Neuronal stem cell (in vitro differentiated cells): ENCODE data around the gene NMRK1.
A peak's percentile ranks its signal among the peaks of the same experiment; 100 is the strongest.

Experiments used
- DNase-seq: peaks from one replicate; pipeline ENCODE4 v3.0.0-alpha.2; 2013; ENCODE audit warnings: low spot score
- H2AFZ ChIP-seq: one replicate; pipeline ENCODE4 v1.6.1; 2013; ENCODE audit warnings: mild to moderate bottlenecking, low read length, inconsistent platforms
- H2AK5ac ChIP-seq: 2 replicates; pipeline ENCODE4 v1.6.1; 2013; ENCODE audit warnings: low read depth, mild to moderate bottlenecking, inconsistent platforms, low read length, moderate library complexity, mixed read lengths
- H2BK120ac ChIP-seq: 2 replicates; pipeline ENCODE4 v1.6.1; 2013; ENCODE audit warnings: low read depth, mild to moderate bottlenecking, inconsistent platforms, low read length, moderate library complexity, mixed read lengths
- H2BK12ac ChIP-seq: one replicate; pipeline ENCODE4 v1.6.1; 2013; ENCODE audit warnings: low read length, inconsistent platforms
- H2BK15ac ChIP-seq: 2 replicates; pipeline ENCODE4 v1.6.1; 2013; ENCODE audit warnings: mild to moderate bottlenecking, low read length, inconsistent platforms, mixed read lengths
- H2BK5ac ChIP-seq: one replicate; pipeline ENCODE4 v1.6.1; 2013; ENCODE audit warnings: inconsistent platforms, mild to moderate bottlenecking, low read length, moderate library complexity
- H3K14ac ChIP-seq: one replicate; pipeline ENCODE4 v1.6.1; 2013; ENCODE audit warnings: low read length, inconsistent platforms
- H3K18ac ChIP-seq: 2 replicates; pipeline ENCODE4 v1.6.1; 2013; ENCODE audit warnings: low read length, inconsistent platforms
- H3K23ac ChIP-seq: 2 replicates; pipeline ENCODE4 v1.6.1; 2013; ENCODE audit warnings: low read depth, mild to moderate bottlenecking, mixed read lengths, low read length, inconsistent platforms; ENCODE audit not compliant: poor library complexity
- H3K27ac ChIP-seq: replicated peaks from 3 replicates; pipeline ENCODE4 v1.5.1; 2013; ENCODE audit warnings: low read length, inconsistent platforms
- H3K27me3 ChIP-seq, 3 experiments: 2 replicates each; pipeline ENCODE4 v1.6.1; 2013; ENCODE audit warnings: low read length in 3 of 3, mild to moderate bottlenecking in 2 of 3, inconsistent platforms in 1 of 3, low read depth in 1 of 3, mixed read lengths in 1 of 3, moderate library complexity in 1 of 3; ENCODE audit not compliant: control insufficient read depth in 3 of 3, insufficient read depth in 3 of 3
- H3K36me3 ChIP-seq, 2 donors: replicated peaks in 1 of 2; 2 replicates each; pipeline ENCODE4 v1.6.1; 2013; ENCODE audit warnings: low read length in 2 of 2; ENCODE audit not compliant: control insufficient read depth in 2 of 2, insufficient read depth in 2 of 2
- H3K4ac ChIP-seq: 2 replicates; pipeline ENCODE4 v1.6.1; 2013; ENCODE audit warnings: inconsistent platforms, mild to moderate bottlenecking, low read length, moderate library complexity
- H3K4me1 ChIP-seq, 2 donors: 1 replicate in 1 of 2; 2 replicates in 1 of 2; pipeline ENCODE4 v1.6.1; 2013; ENCODE audit warnings: low read length in 2 of 2, low read depth in 1 of 2; ENCODE audit not compliant: control insufficient read depth in 2 of 2, insufficient read depth in 1 of 2
- H3K4me2 ChIP-seq: one replicate; pipeline ENCODE4 v1.6.1; 2013; ENCODE audit warnings: mild to moderate bottlenecking, low read length, inconsistent platforms; ENCODE audit not compliant: insufficient read depth, poor library complexity, severe bottlenecking
- H3K4me3 ChIP-seq, 2 donors: 2 replicates each; pipeline ENCODE4 v1.5.1; 2013; ENCODE audit warnings: low read length in 2 of 2, mild to moderate bottlenecking in 2 of 2, inconsistent platforms in 1 of 2, moderate library complexity in 1 of 2
- H3K79me1 ChIP-seq: one replicate; pipeline ENCODE4 v1.6.1; 2013; ENCODE audit warnings: low read depth, mild to moderate bottlenecking, inconsistent platforms, low read length, moderate library complexity
- H3K9ac ChIP-seq: one replicate; pipeline ENCODE4 v1.6.1; 2013; ENCODE audit warnings: mild to moderate bottlenecking, low read depth, low read length, inconsistent platforms; ENCODE audit not compliant: poor library complexity
- H3K9me3 ChIP-seq, 2 donors: replicated peaks in 1 of 2; 2 replicates each; pipeline versions ENCODE3 to v1.6.1; 2013; ENCODE audit warnings: low read length in 2 of 2, mild to moderate bottlenecking in 2 of 2, inconsistent platforms in 1 of 2, low read depth in 1 of 2, mixed read lengths in 1 of 2, moderate library complexity in 1 of 2; ENCODE audit not compliant: control insufficient read depth in 2 of 2, insufficient read depth in 1 of 2
- H4K8ac ChIP-seq: one replicate; pipeline ENCODE4 v1.6.1; 2013; ENCODE audit warnings: low read depth, mild to moderate bottlenecking, inconsistent platforms, low read length, moderate library complexity
- H4K91ac ChIP-seq: one replicate; pipeline ENCODE4 v1.6.1; 2013; ENCODE audit warnings: low read length, low read depth, mild to moderate bottlenecking, inconsistent platforms; ENCODE audit not compliant: poor library complexity
- WGBS, 2 donors: extraction: QIAGEN DNeasy Blood & Tissue Kit; methylation state at CpG; one replicate each; pipeline ENCODE4 v1.1.7; 2013; ENCODE audit warnings: missing lambda C conversion rate in 2 of 2, mixed read lengths in 1 of 2; ENCODE audit not compliant: insufficient read length in 2 of 2, insufficient replicate concordance in 1 of 2; ENCODE audit errors: extremely low coverage in 2 of 2; 5-methylcytosine and 5-hydroxymethylcytosine counted together

Gene NMRK1

DNA sequence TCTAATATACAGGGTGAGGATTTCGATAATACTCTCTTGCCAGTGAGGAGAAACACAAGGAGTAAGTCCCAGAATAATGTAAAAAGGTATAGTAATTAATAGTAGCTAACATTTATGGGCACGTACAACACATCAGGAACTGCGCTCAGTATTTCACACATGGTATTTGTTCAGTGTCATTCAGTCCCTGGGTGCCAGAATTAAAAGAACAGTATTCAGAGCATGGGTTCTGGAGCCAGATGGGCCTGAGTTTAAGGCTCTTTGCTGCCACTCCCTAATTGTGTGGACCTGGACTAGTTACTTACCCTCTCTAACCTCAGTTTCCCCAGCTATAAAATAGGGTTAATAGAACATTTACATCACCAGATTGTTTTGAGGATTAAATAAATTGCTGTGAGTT, 16.7 kb upstream of the NMRK1 start:
- no peak for DNase-seq
- no CpG with 5 or more reads among the region's 3 CpGs for WGBS, 2 donors
- Histone ChIP-seq H3K18ac (no peak overlapping the region), H3K4me1 (peaks cover 0 to 3% of the 10 kb centered on the region in 2 donors), H2BK5ac (no peak overlapping the region), H3K27me3 (no peaks in the 10 kb centered on the region), H3K79me1 (no peaks in the 10 kb centered on the region), H4K91ac (no peak overlapping the region), H2BK12ac (no peak overlapping the region), H4K8ac (no peak overlapping the region), H3K27ac (no peak overlapping the region), H3K36me3 (no peaks in the 10 kb centered on the region), H3K23ac (no peak overlapping the region), H3K4me2 (no peak overlapping the region), H3K4me3 (no peak overlapping the region), H3K9ac (no peak overlapping the region), H2AFZ (no peak overlapping the region), H2BK15ac (no peak overlapping the region), H2AK5ac (no peak overlapping the region), H2BK120ac (no peak overlapping the region), H3K14ac (no peak overlapping the region), H3K4ac (no peak overlapping the region), H3K9me3 (no peaks in the 10 kb centered on the region)

DNA sequence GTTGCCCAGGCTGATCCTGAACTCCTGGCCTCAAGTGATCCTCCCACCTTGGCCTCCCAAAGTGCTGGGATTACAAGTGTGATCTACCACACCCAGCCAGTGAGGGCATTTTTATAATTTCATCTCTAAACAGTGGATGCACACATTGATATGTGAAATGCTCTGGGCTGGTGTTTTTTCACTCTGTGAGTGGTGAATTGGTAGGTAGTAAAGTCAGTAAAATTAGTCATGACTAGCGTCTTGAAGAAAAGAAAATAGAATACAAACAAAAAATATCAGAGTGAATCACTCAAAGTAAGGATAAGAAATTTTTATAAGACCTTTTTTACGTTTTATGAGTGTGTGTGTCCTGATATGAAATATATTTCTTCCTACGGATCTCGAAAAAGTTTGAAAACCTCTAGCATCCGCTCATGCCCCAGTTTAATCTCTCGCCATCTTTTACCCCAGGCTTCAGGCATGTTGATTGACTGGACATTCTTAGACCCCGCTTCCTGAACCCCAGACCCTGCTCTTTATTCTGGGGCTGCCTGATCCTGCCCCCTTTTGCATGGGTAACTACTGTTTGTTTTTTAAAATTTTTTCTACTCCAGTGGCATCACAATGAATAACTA, 14.3 kb upstream of the NMRK1 start:
- H3K9me3 ChIP-seq: no peaks in the 10 kb centered on the region
- H3K23ac ChIP-seq: no peak overlapping the region
- H3K36me3 ChIP-seq: no peaks in the 10 kb centered on the region
- no peak overlapping the region for H2BK120ac ChIP-seq
- no peaks in the 10 kb centered on the region for H3K79me1 ChIP-seq
- no peak overlapping the region for H3K4me3 ChIP-seq
- no peaks in the 10 kb centered on the region for H3K27me3 ChIP-seq
- no peak overlapping the region for H2BK15ac ChIP-seq
- no peak overlapping the region for H3K18ac ChIP-seq
- H4K8ac ChIP-seq: no peak overlapping the region
- H4K91ac ChIP-seq: no peak overlapping the region
- H2AK5ac ChIP-seq: no peak overlapping the region
- H3K14ac ChIP-seq: no peak overlapping the region
- DNase-seq: no peak
- no peak overlapping the region for H3K4ac ChIP-seq
- no CpG with 5 or more reads among the region's 7 CpGs for WGBS, 2 donors
- no peak overlapping the region for H3K27ac ChIP-seq
- no peak overlapping the region for H2BK12ac ChIP-seq
- no peak overlapping the region for H2BK5ac ChIP-seq
- no peak overlapping the region for H3K9ac ChIP-seq
- no peak overlapping the region for H3K4me2 ChIP-seq
- no peak overlapping the region for H2AFZ ChIP-seq
- H3K4me1 ChIP-seq: peaks cover 0 to 3% of the 10 kb centered on the region in 2 donors

DNA sequence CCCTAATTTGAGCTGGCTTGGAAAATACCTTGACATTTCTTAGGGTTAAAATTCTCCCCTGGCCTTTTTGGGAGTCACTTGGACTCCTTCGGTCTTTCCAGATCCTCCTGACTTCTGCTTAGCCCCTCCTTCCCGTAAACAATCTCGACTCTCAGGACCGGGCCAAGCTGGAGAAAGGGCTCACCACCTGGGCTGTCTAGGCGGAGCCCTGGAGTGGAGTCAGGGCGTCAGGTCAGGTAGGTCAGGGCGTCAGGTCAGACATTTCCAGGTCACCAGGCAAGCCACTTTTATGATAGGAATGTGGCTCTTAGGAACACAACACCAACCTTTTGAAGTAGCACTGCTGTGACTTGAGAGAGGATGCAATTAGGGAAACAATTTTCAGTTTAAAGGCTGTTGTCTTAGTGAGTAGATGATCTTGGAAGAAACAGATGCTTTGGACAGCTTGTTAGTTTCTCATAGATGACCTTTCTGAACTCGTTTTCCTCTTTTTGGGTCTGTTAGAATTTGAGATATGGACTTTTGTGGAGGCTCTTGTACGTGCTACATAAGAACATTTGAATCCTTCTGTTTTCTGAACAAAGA, 13.1 kb upstream of the NMRK1 start:
- no peak overlapping the region for H3K18ac ChIP-seq
- peak overlapping the region; percentile 54 for H3K27ac ChIP-seq
- no peak overlapping the region for H4K8ac ChIP-seq
- H3K36me3 ChIP-seq: no peaks in the 10 kb centered on the region
- H2BK120ac ChIP-seq: no peak overlapping the region
- no peak overlapping the region for H3K14ac ChIP-seq
- no peaks in the 10 kb centered on the region for H3K27me3 ChIP-seq
- WGBS, 2 donors: no CpG with 5 or more reads among the region's 9 CpGs
- no peak overlapping the region for H3K4me3 ChIP-seq
- H2AFZ ChIP-seq: no peak overlapping the region
- H3K9ac ChIP-seq: no peak overlapping the region
- H2AK5ac ChIP-seq: no peak overlapping the region
- H3K23ac ChIP-seq: no peak overlapping the region
- H3K9me3 ChIP-seq: no peaks in the 10 kb centered on the region
- DNase-seq: no peak
- no peak overlapping the region for H2BK15ac ChIP-seq
- no peak overlapping the region for H2BK5ac ChIP-seq
- H4K91ac ChIP-seq: no peak overlapping the region
- no peak overlapping the region for H2BK12ac ChIP-seq
- H3K4me2 ChIP-seq: no peak overlapping the region
- H3K4me1 ChIP-seq: peaks cover 0 to 3% of the 10 kb centered on the region in 2 donors
- no peaks in the 10 kb centered on the region for H3K79me1 ChIP-seq
- no peak overlapping the region for H3K4ac ChIP-seq

DNA sequence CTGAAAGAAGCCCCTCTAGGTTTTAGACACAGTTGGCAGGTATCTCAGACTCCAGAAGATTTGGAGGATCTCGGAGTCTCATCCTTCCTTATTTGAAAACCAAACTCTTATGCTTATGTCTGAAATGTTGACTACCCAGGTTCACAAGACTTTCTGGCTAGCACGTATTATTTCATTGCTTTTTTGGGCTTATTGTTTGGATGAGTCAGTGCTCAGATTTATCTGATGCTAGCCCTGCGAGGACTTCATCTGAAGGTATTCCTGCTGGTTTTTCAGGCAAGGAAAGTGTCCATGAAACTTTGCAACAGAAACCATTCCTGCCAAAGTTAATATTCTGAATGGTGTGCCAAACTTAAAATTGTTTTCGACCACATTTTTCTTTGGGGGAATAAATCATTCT, 8.8 kb upstream of the NMRK1 start:
- Histone ChIP-seq H2BK120ac (no peak overlapping the region), H3K4me2 (no peak overlapping the region), H2BK5ac (no peak overlapping the region), H3K36me3 (no peaks in the 10 kb centered on the region), H3K4me1 (peaks cover 0 to 3% of the 10 kb centered on the region in 2 donors), H3K9ac (no peak overlapping the region), H3K27me3 (no peaks in the 10 kb centered on the region), H2AFZ (no peak overlapping the region), H3K18ac (no peak overlapping the region), H3K27ac (no peak overlapping the region), H4K91ac (no peak overlapping the region), H3K23ac (no peak overlapping the region), H4K8ac (no peak overlapping the region), H3K14ac (no peak overlapping the region), H2BK15ac (no peak overlapping the region), H3K9me3 (no peaks in the 10 kb centered on the region), H3K79me1 (no peaks in the 10 kb centered on the region), H3K4ac (no peak overlapping the region), H2BK12ac (no peak overlapping the region), H2AK5ac (no peak overlapping the region), H3K4me3 (no peak overlapping the region)
- no CpG with 5 or more reads among the region's 4 CpGs for WGBS, 2 donors
- no peak for DNase-seq
